Right ventricle myocardium inferior (tissue), 1 donor: ENCODE data around the gene RAB26. TPM values are rescaled to one million over a fixed set of nuclear protein-coding genes. Genes with fewer than 3 reads are reported as not detected.
"Not testable (repeated sequence)": the region's sequence is repeated elsewhere in the genome, so short reads cannot be mapped to it uniquely, and the experiment has no call there.

Source experiments
- ATAC-seq: fragments of 200-7000 bp; cut with Tn5 transposase; one replicate; pipeline ENCODE4 v1.9.1; 2020; ENCODE audit warnings: mild to moderate bottlenecking, moderate library complexity
- DNase-seq: peaks from one replicate; pipeline ENCODE4 v3.0.0; 2021; ENCODE audit errors: missing footprints
- intact Hi-C: fragments of 100-400 bp; cut with DNase I; formaldehyde crosslinking; loops from one replicate; pipeline ENCODE4 v1.11.0; 2022
- long read RNA-seq: library from polyadenylated mRNA; unstranded; transcript quantifications from one replicate; pipeline ENCODE4 v2.0.0, GENCODE V29; 2021
- total RNA-seq: library from RNA; stranded (reverse); fragmentation: NEBNext Ultra II Directional; extraction: Animal tissue kit (Norgen Biotek cat#: 25700); gene quantifications from one replicate; pipeline ENCODE4 v1.2.1, GENCODE V29; 2021
- donor health status: DM: no; HTN: yes; CAD: no; lungs with severe emphysema.

Gene RAB26
- 0.87 TPM for total RNA-seq
- long read RNA-seq, partial matches to known transcripts, result 0 of 3 reads
- long read RNA-seq, other reads (novel, unspliced or antisense), result 1 of 3 reads

GRCh38 chr16:2147981-2148671, at the start of gene RAB26:
Gene RAB26 (plus strand): TSS chr16:2148625. CDS start chr16:2148784, 159 bp downstream.
- intact Hi-C loops, result no loop called here
- DNase-seq (peak; percentile 88), ATAC-seq (peak; percentile 86)

GRCh38 chr16:2101581-2101980, 46.8 kb upstream of the RAB26 start:
- ATAC-seq, intact Hi-C loops, DNase-seq: not testable (repeated sequence)

GRCh38 chr16:2102471-2102870, 46.0 kb upstream of the RAB26 start:
- intact Hi-C loops, result no loop called here
- ATAC-seq, result no peak
- DNase-seq, result no peak

- ATAC-seq, DNase-seq, intact Hi-C loops: not testable (repeated sequence)
Measured at GRCh38 chr16:2104464-2104863, 44.0 kb upstream of the RAB26 start.

GRCh38 chr16:2105291-2105690, 43.1 kb upstream of the RAB26 start:
- DNase-seq, ATAC-seq, intact Hi-C loops: not testable (repeated sequence)

- ATAC-seq, intact Hi-C loops, DNase-seq: not testable (repeated sequence)
Measured at GRCh38 chr16:2105769-2106168, 42.7 kb upstream of the RAB26 start.

- DNase-seq, intact Hi-C loops, ATAC-seq: not testable (repeated sequence)
Measured at GRCh38 chr16:2106211-2106610, 42.2 kb upstream of the RAB26 start.

GRCh38 chr16:2107121-2107790, 41.2 kb upstream of the RAB26 start:
- ATAC-seq, DNase-seq, intact Hi-C loops: not testable (repeated sequence)

- ATAC-seq, intact Hi-C loops, DNase-seq: not testable (repeated sequence)
Measured at GRCh38 chr16:2107791-2108125, 40.7 kb upstream of the RAB26 start.

- ATAC-seq, result peak; percentile 28
- intact Hi-C loops, DNase-seq: not testable (repeated sequence)
Measured at GRCh38 chr16:2108446-2109270, 39.8 kb upstream of the RAB26 start.

GRCh38 chr16:2109271-2109580, 39.2 kb upstream of the RAB26 start:
- DNase-seq, intact Hi-C loops, ATAC-seq: not testable (repeated sequence)

GRCh38 chr16:2109872-2110271, 38.6 kb upstream of the RAB26 start:
- intact Hi-C loops, DNase-seq: not testable (repeated sequence)
- peak; percentile 10 for ATAC-seq

GRCh38 chr16:2110332-2111008, 38.0 kb upstream of the RAB26 start:
- ATAC-seq, result peak; percentile 42
- DNase-seq, intact Hi-C loops: not testable (repeated sequence)

- intact Hi-C loops, DNase-seq: not testable (repeated sequence)
- ATAC-seq, result peak; percentile 15
Measured at GRCh38 chr16:2111009-2111353, 37.4 kb upstream of the RAB26 start.

GRCh38 chr16:2111412-2112335, 36.8 kb upstream of the RAB26 start:
- intact Hi-C loops, result not testable (repeated sequence)

GRCh38 chr16:2112539-2113106, 35.8 kb upstream of the RAB26 start:
- DNase-seq, intact Hi-C loops, ATAC-seq: not testable (repeated sequence)

More at GRCh38 chr16:2111412-2112335, 36.8 kb upstream of the RAB26 start:
- ATAC-seq, result peak; percentile 17
- DNase-seq, result not testable (repeated sequence)

- DNase-seq, intact Hi-C loops, ATAC-seq: not testable (repeated sequence)
Measured at GRCh38 chr16:2114225-2114624, 34.2 kb upstream of the RAB26 start.
